HG03175 (cell line): ENCODE data around the gene GAL3ST1.
"Not testable (repeated sequence)": the region's sequence is repeated elsewhere in the genome, so short reads cannot be mapped to it uniquely, and the experiment has no call there.

Experiments used
- ATAC-seq: cut with Tn5 transposase; IDR thresholded peaks from one replicate; pipeline ENCODE4 v1.9.1; 2021; ENCODE audit warnings: mild to moderate bottlenecking, moderate library complexity; ENCODE audit not compliant: unreplicated experiment

Gene GAL3ST1

GRCh38 chr22:30574095-30574981 is at the start of gene GAL3ST1:
Gene GAL3ST1, minus strand, starts transcription at chr22:30574665. Its CDS starts 17,273 bp downstream, at chr22:30557392.
- no peak for ATAC-seq

GRCh38 chr22:30619909-30620308 is 45.4 kb upstream of the GAL3ST1 start:
- ATAC-seq, result not testable (repeated sequence)

- no peak for ATAC-seq
Measured at GRCh38 chr22:30617819-30618218, 43.4 kb upstream of the GAL3ST1 start.

GRCh38 chr22:30615543-30615954 is 41.1 kb upstream of the GAL3ST1 start:
- ATAC-seq, result no peak

GRCh38 chr22:30614879-30615278 is 40.4 kb upstream of the GAL3ST1 start:
- no peak for ATAC-seq

GRCh38 chr22:30614268-30614667 is 39.8 kb upstream of the GAL3ST1 start:
- no peak for ATAC-seq

- ATAC-seq, result no peak
Measured at GRCh38 chr22:30612789-30613188, 38.3 kb upstream of the GAL3ST1 start.

- no peak for ATAC-seq
Measured at GRCh38 chr22:30611197-30611596, 36.7 kb upstream of the GAL3ST1 start.

GRCh38 chr22:30610299-30610698 is 35.8 kb upstream of the GAL3ST1 start:
- no peak for ATAC-seq

- no peak for ATAC-seq
Measured at GRCh38 chr22:30609260-30610185, 35.1 kb upstream of the GAL3ST1 start.

- no peak for ATAC-seq
Measured at GRCh38 chr22:30607939-30608338, 33.5 kb upstream of the GAL3ST1 start.

GRCh38 chr22:30607300-30607930 is 33.0 kb upstream of the GAL3ST1 start:
- ATAC-seq, result no peak

GRCh38 chr22:30606455-30607299 is 32.2 kb upstream of the GAL3ST1 start, which contains the start of gene TCN2:
Gene TCN2, plus strand, starts transcription at chr22:30607174. Its CDS starts 158 bp downstream, at chr22:30607332.
- no peak for ATAC-seq

GRCh38 chr22:30605449-30606110 is 31.1 kb upstream of the GAL3ST1 start:
- no peak for ATAC-seq

GRCh38 chr22:30604723-30605122 is 30.3 kb upstream of the GAL3ST1 start:
- ATAC-seq, result no peak

- ATAC-seq, result no peak
Measured at GRCh38 chr22:30603801-30604200, 29.3 kb upstream of the GAL3ST1 start.

- ATAC-seq, result no peak
Measured at GRCh38 chr22:30602049-30602448, 27.6 kb upstream of the GAL3ST1 start.

GRCh38 chr22:30601464-30601863 is 27.0 kb upstream of the GAL3ST1 start:
- no peak for ATAC-seq

- no peak for ATAC-seq
Measured at GRCh38 chr22:30600921-30601320, 26.5 kb upstream of the GAL3ST1 start.

- ATAC-seq, result no peak
Measured at GRCh38 chr22:30598986-30599385, 24.5 kb upstream of the GAL3ST1 start.
